ENCODE data around the gene SLAMF9. TPM values are rescaled to one million over a fixed set of nuclear protein-coding genes. Genes with fewer than 3 reads are reported as not detected.

SLAMF9 gene
- total RNA-seq, 2 experiments from 2014 or later: not detected

DNA sequence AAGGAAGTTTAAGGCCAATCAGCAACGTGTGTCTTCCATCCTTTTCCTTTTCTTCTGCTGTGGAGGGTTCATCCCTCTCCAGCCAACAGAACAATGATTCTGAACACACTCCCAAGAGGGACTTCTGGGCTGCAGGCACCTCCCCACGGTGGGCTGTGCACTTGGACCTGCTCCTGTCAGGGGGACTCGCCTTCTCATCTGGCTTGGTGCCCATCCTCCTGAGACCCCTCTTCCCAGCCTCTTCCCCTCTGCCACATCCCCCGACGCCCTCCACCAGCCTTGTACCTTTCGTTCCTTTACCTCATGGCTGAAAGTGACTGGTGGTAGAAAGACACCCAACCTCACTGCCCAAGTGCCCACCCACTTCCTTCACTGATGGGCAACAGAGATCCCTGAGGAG is 26.0 kb upstream of the SLAMF9 start:
- H3K36me3 Mint-ChIP-seq (ENCODE audit: low read depth): no peaks in the 10 kb centered on the region
- intact Hi-C loops (cut with micrococcal nuclease): no loop called here
- ATAC-seq (no peak), DNase-seq (no peak)
- H3K4me3 Mint-ChIP-seq: no peak overlapping the region
- H3K4me1 Mint-ChIP-seq (ENCODE audit: low read depth): no peaks in the 10 kb centered on the region
- peaks cover 27% of the 10 kb centered on the region for H3K27me3 Mint-ChIP-seq
- TF ChIP-seq, protein P1, sequence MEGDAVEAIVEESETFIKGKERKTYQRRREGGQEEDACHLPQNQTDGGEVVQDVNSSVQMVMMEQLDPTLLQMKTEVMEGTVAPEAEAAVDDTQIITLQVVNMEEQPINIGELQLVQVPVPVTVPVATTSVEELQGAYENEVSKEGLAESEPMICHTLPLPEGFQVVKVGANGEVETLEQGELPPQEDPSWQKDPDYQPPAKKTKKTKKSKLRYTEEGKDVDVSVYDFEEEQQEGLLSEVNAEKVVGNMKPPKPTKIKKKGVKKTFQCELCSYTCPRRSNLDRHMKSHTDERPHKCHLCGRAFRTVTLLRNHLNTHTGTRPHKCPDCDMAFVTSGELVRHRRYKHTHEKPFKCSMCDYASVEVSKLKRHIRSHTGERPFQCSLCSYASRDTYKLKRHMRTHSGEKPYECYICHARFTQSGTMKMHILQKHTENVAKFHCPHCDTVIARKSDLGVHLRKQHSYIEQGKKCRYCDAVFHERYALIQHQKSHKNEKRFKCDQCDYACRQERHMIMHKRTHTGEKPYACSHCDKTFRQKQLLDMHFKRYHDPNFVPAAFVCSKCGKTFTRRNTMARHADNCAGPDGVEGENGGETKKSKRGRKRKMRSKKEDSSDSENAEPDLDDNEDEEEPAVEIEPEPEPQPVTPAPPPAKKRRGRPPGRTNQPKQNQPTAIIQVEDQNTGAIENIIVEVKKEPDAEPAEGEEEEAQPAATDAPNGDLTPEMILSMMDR (IDR thresholded peaks at IDR 0.05): no peak
- ChIA-PET POLR2A (interaction anchor here (0.6 kb wide), 1 partner anchor 25 kb away, joined by 3 read pairs; no protein-coding TSS in a partner anchor), CTCF (no interaction called here)
- no peak overlapping the region for H3K27ac Mint-ChIP-seq
- no peaks in the 10 kb centered on the region for H3K9me3 Mint-ChIP-seq

- ATAC-seq: no peak
- TF ChIP-seq, protein P1 (IDR thresholded peaks at IDR 0.05): no peak
- no peak overlapping the region for H3K27ac Mint-ChIP-seq
- DNase-seq: no peak
- ChIA-PET CTCF (no interaction called here), POLR2A (no interaction called here)
- H3K27me3 Mint-ChIP-seq: peaks cover 25% of the 10 kb centered on the region
- H3K36me3 Mint-ChIP-seq (ENCODE audit: low read depth): no peaks in the 10 kb centered on the region
- intact Hi-C loops (cut with micrococcal nuclease): no loop called here
- no peak overlapping the region for H3K4me3 Mint-ChIP-seq
- no peaks in the 10 kb centered on the region for H3K9me3 Mint-ChIP-seq
- no peaks in the 10 kb centered on the region for H3K4me1 Mint-ChIP-seq (ENCODE audit: low read depth)
Observed at GRCh38 chr1:159979257-159979656, 25.2 kb upstream of the SLAMF9 start.

GRCh38 chr1:159978107-159978398 is 24.0 kb upstream of the SLAMF9 start:
- H3K4me3 Mint-ChIP-seq: no peak overlapping the region
- ATAC-seq: no peak
- no peak for DNase-seq
- H3K27me3 Mint-ChIP-seq: peaks cover 23% of the 10 kb centered on the region
- POLR2A ChIA-PET: no interaction called here
- no peak overlapping the region for H3K27ac Mint-ChIP-seq
- H3K9me3 Mint-ChIP-seq: no peaks in the 10 kb centered on the region
- H3K4me1 Mint-ChIP-seq (ENCODE audit: low read depth): no peaks in the 10 kb centered on the region
- CTCF ChIA-PET: interaction anchor here (3.0 kb wide), 1 partner anchor 30 kb away, joined by 8 read pairs; no protein-coding TSS in a partner anchor
- no peaks in the 10 kb centered on the region for H3K36me3 Mint-ChIP-seq (ENCODE audit: low read depth)
- TF ChIP-seq, protein P1 (IDR thresholded peaks at IDR 0.05): no peak
- intact Hi-C loops (cut with micrococcal nuclease): no loop called here

- POLR2A ChIA-PET: no interaction called here
- Mint-ChIP-seq H3K4me1 (ENCODE audit: low read depth) (no peaks in the 10 kb centered on the region), H3K27ac (no peak overlapping the region), H3K4me3 (no peak overlapping the region), H3K27me3 (peaks cover 22% of the 10 kb centered on the region), H3K9me3 (no peaks in the 10 kb centered on the region), H3K36me3 (ENCODE audit: low read depth) (no peaks in the 10 kb centered on the region)
- intact Hi-C loops (cut with micrococcal nuclease): no loop called here
- ATAC-seq (no peak), DNase-seq (no peak)
- TF ChIP-seq, protein P1 (IDR thresholded peaks at IDR 0.05): no peak
- CTCF ChIA-PET: interaction anchor here (1.0 to 3.0 kb wide), 3 partner anchors 30 to 101 kb away, joined by 3 to 8 read pairs (median 3); no protein-coding TSS in a partner anchor
Observed at GRCh38 chr1:159977364-159978106, 23.5 kb upstream of the SLAMF9 start.

- DNase-seq: no peak
Observed at GRCh38 chr1:159974350-159974965, 20.4 kb upstream of the SLAMF9 start.

More at GRCh38 chr1:159974350-159974965, 20.4 kb upstream of the SLAMF9 start:
- Mint-ChIP-seq H3K9me3 (no peaks in the 10 kb centered on the region), H3K4me1 (ENCODE audit: low read depth) (no peaks in the 10 kb centered on the region), H3K27me3 (peaks cover 13% of the 10 kb centered on the region), H3K36me3 (ENCODE audit: low read depth) (no peaks in the 10 kb centered on the region), H3K4me3 (no peak overlapping the region), H3K27ac (no peak overlapping the region)
- no peak for ATAC-seq
- POLR2A ChIA-PET: no interaction called here
- CTCF ChIA-PET: interaction anchor here (3.4 kb wide), 1 partner anchor 33 kb away, joined by 18 read pairs; no protein-coding TSS in a partner anchor
- TF ChIP-seq, protein P1 (IDR thresholded peaks at IDR 0.05): no peak
- intact Hi-C loops (cut with micrococcal nuclease): no loop called here

All from activated CD8-positive, alpha-beta T cell treated with anti-CD3 and anti-CD28 coated beads for 36 hours (primary cell).